HepG2 (cell line): ENCODE measurements around the gene NAIF1. TPM values are rescaled to one million over a fixed set of nuclear protein-coding genes. Genes with fewer than 3 reads are reported as not detected.

ENCODE experiments used
- CBX1 ChIP-seq: IDR thresholded peaks from one replicate; pipeline ENCODE4 v1.6.1; 2016; ENCODE audit warnings: antibody characterized with exemption, low read depth
- GATAD2A ChIP-seq: IDR thresholded peaks from 2 replicates; pipeline ENCODE4 v1.6.1; 2016
- HDAC1 ChIP-seq: sonication (generic); formaldehyde crosslinking; IDR thresholded peaks from 2 replicates; pipeline ENCODE4 v1.5.1; 2020; ENCODE audit warnings: mild to moderate bottlenecking, missing genetic modification reagents
- JUNB ChIP-seq: sonication (generic); formaldehyde crosslinking; IDR thresholded peaks from 2 replicates; pipeline ENCODE4 v1.8.0; 2022; ENCODE audit warnings: missing genetic modification reagents, mild to moderate bottlenecking, borderline replicate concordance
- KLF13 ChIP-seq: sonication (generic); formaldehyde crosslinking; IDR thresholded peaks from 2 replicates; pipeline ENCODE4 v1.4.0; 2020; ENCODE audit warnings: mild to moderate bottlenecking, missing genetic modification reagents
- KMT2A ChIP-seq: sonication (generic); formaldehyde crosslinking; IDR thresholded peaks from 2 replicates; pipeline ENCODE4 v1.4.0; 2020; ENCODE audit warnings: missing genetic modification reagents
- MIXL1 ChIP-seq: IDR thresholded peaks from 2 replicates; pipeline ENCODE4 v1.6.1; 2016
- NFRKB ChIP-seq: fragments of 450-650 bp; IDR thresholded peaks from 2 replicates; pipeline ENCODE4 v1.6.1; 2017
- NR2F6 ChIP-seq, 2 experiments: IDR thresholded peaks; 2 replicates each; pipeline ENCODE4 v1.6.1; 2016; ENCODE audit warnings: antibody characterized with exemption in 1 of 2, mild to moderate bottlenecking in 1 of 2
- STAG1 ChIP-seq: sonication (generic); formaldehyde crosslinking; IDR thresholded peaks from 2 replicates; pipeline ENCODE4 v1.4.0; 2020; ENCODE audit warnings: missing genetic modification reagents
- THAP7 ChIP-seq: sonication (generic); formaldehyde crosslinking; IDR thresholded peaks from 2 replicates; pipeline ENCODE4 v1.8.1; 2023; ENCODE audit warnings: mild to moderate bottlenecking, missing genetic modification reagents
- XBP1 ChIP-seq: sonication (generic); formaldehyde crosslinking; IDR thresholded peaks from 2 replicates; pipeline ENCODE4 v1.5.0; 2020; ENCODE audit warnings: missing genetic modification reagents
- ZFP37 ChIP-seq: sonication (generic); formaldehyde crosslinking; IDR thresholded peaks from 2 replicates; pipeline ENCODE4 v1.4.0; 2020; ENCODE audit warnings: missing genetic modification reagents, borderline replicate concordance
- ZNF136 ChIP-seq: sonication (generic); formaldehyde crosslinking; IDR thresholded peaks from 2 replicates; pipeline ENCODE4 v1.8.1; 2022; ENCODE audit warnings: low read depth, mild to moderate bottlenecking, moderate library complexity, missing genetic modification reagents
- ZNF317 ChIP-seq: sonication (generic); formaldehyde crosslinking; IDR thresholded peaks from 2 replicates; pipeline ENCODE4 v1.5.0; 2020; ENCODE audit warnings: mild to moderate bottlenecking, missing genetic modification reagents
- ZNF331 ChIP-seq: sonication (generic); formaldehyde crosslinking; IDR thresholded peaks from 2 replicates; pipeline ENCODE4 v1.4.0; 2020; ENCODE audit warnings: missing genetic modification reagents
- ZNF431 ChIP-seq: sonication (generic); formaldehyde crosslinking; IDR thresholded peaks from 2 replicates; pipeline ENCODE4 v1.9.0; 2022; ENCODE audit warnings: missing genetic modification reagents, low read depth, mild to moderate bottlenecking, borderline replicate concordance
- ZNF484 ChIP-seq: sonication (generic); formaldehyde crosslinking; IDR thresholded peaks from 2 replicates; pipeline ENCODE4 v1.5.1; 2020; ENCODE audit warnings: mild to moderate bottlenecking, low read depth, missing genetic modification reagents, borderline replicate concordance
- ZNF720 ChIP-seq: sonication (generic); formaldehyde crosslinking; IDR thresholded peaks from 2 replicates; pipeline ENCODE4 v1.4.0; 2020; ENCODE audit warnings: missing genetic modification reagents
- ZNF772 ChIP-seq: sonication (generic); formaldehyde crosslinking; IDR thresholded peaks from 2 replicates; pipeline ENCODE4 v1.5.0; 2020; ENCODE audit warnings: mild to moderate bottlenecking, missing genetic modification reagents
- ZNF790 ChIP-seq: sonication (generic); formaldehyde crosslinking; IDR thresholded peaks from 2 replicates; pipeline ENCODE4 v1.8.0; 2022; ENCODE audit warnings: missing genetic modification reagents, mild to moderate bottlenecking, borderline replicate concordance
- ZNF850 ChIP-seq: sonication (generic); formaldehyde crosslinking; conservative IDR thresholded peaks from 2 replicates; pipeline ENCODE4 v1.9.0; 2021; ENCODE audit warnings: mild to moderate bottlenecking, missing genetic modification reagents
- polyA plus RNA-seq, 8 experiments: library from polyadenylated mRNA; depleted of rRNA in 3 of 8; stranded (reverse) in 7 of 8; unstranded in 1 of 8; fragments of >200 nt; fragmentation: Illumina TruSeq in 4 of 8; extraction: Trizol in 4 of 8; gene quantifications; 2 replicates each; pipeline versions ENCODE4 v1.2.1 to v1.2.3, GENCODE V29; 2011 to 2016; ENCODE audit warnings: low read depth in 4 of 8, missing spikeins in 1 of 8, mixed read lengths in 1 of 8; ENCODE audit not compliant: insufficient read depth in 1 of 8
- total RNA-seq, 5 experiments: library from RNA; depleted of rRNA; stranded (reverse); fragments of >200 nt; fragmentation: Illumina TruSeq; extraction: Trizol; gene quantifications; 2 replicates each; pipeline ENCODE4 v1.2.3, GENCODE V29; 2016; ENCODE audit warnings: low read depth in 1 of 5
- TF ChIP-seq, protein P1 (sequence below): sonication (generic); formaldehyde crosslinking; IDR thresholded peaks from 2 replicates; pipeline ENCODE4 v1.4.0; 2020; ENCODE audit warnings: mild to moderate bottlenecking, low read depth, missing genetic modification reagents
- TF ChIP-seq, protein P2 (sequence below): sonication (generic); formaldehyde crosslinking; IDR thresholded peaks from 2 replicates; pipeline ENCODE4 v1.4.0; 2020; ENCODE audit warnings: missing genetic modification reagents
- TF ChIP-seq, protein P3 (sequence below): fragments of 450-650 bp; IDR thresholded peaks from 2 replicates; pipeline ENCODE4 v1.6.1; 2016
- TF ChIP-seq, protein P4 (sequence below): IDR thresholded peaks from 2 replicates; pipeline ENCODE4 v1.6.1; 2016; ENCODE audit warnings: control low read depth
- TF ChIP-seq, protein P5 (sequence below): sonication (generic); formaldehyde crosslinking; IDR thresholded peaks from 2 replicates; pipeline ENCODE4 v1.4.0; 2020; ENCODE audit warnings: missing genetic modification reagents

The NAIF1 gene
- total and polyA plus RNA-seq, 2 of the 13 experiments (the other 11 are each of a cell fraction or from before 2014, with no cell fraction given), result 6.0 to 6.9 TPM

GRCh38 chr9:128067645-128068385 lies 695 bp upstream of the NAIF1 start, which contains the start of gene SLC25A25 (continued):
- TF ChIP-seq NR2F6 (IDR thresholded peaks at IDR 0.05) (no peak), NR2F6 (CRISPR knock-in tag; IDR thresholded peaks at IDR 0.05) (no peak), MIXL1 (CRISPR knock-in tag) (no peak), XBP1 (CRISPR knock-in tag) (no peak), ZNF484 (no peak), ZNF720 (no peak), ZNF772 (CRISPR knock-in tag) (no peak), STAG1 (CRISPR knock-in tag) (no peak), JUNB (CRISPR knock-in tag) (no peak), ZNF790 (CRISPR knock-in tag) (peak; percentile 26; the same call in 1 of the 2 replicates), ZFP37 (CRISPR knock-in tag) (no peak), ZNF850 (CRISPR knock-in tag) (no peak), KLF13 (CRISPR knock-in tag) (no peak), THAP7 (peak; percentile 58; the same call in 1 of the 2 replicates), ZNF317 (CRISPR knock-in tag) (no peak), HDAC1 (no peak), CBX1 (no peak), KMT2A (CRISPR knock-in tag) (no peak; the same call in 1 of the 2 replicates), ZNF331 (CRISPR knock-in tag) (no peak), ZNF431 (CRISPR knock-in tag) (no peak), GATAD2A (CRISPR knock-in tag) (0 out of 2 replicates have a peak, but pooled peaks have one; percentile 11), ZNF136 (CRISPR knock-in tag) (no peak), NFRKB (no peak)
- TF ChIP-seq, protein P1, sequence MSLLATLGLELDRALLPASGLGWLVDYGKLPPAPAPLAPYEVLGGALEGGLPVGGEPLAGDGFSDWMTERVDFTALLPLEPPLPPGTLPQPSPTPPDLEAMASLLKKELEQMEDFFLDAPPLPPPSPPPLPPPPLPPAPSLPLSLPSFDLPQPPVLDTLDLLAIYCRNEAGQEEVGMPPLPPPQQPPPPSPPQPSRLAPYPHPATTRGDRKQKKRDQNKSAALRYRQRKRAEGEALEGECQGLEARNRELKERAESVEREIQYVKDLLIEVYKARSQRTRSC (CRISPR knock-in tag), result no peak
- TF ChIP-seq, protein P2, sequence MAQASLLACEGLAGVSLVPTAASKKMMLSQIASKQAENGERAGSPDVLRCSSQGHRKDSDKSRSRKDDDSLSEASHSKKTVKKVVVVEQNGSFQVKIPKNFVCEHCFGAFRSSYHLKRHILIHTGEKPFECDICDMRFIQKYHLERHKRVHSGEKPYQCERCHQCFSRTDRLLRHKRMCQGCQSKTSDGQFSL (CRISPR knock-in tag), result no peak
- TF ChIP-seq, protein P3, sequence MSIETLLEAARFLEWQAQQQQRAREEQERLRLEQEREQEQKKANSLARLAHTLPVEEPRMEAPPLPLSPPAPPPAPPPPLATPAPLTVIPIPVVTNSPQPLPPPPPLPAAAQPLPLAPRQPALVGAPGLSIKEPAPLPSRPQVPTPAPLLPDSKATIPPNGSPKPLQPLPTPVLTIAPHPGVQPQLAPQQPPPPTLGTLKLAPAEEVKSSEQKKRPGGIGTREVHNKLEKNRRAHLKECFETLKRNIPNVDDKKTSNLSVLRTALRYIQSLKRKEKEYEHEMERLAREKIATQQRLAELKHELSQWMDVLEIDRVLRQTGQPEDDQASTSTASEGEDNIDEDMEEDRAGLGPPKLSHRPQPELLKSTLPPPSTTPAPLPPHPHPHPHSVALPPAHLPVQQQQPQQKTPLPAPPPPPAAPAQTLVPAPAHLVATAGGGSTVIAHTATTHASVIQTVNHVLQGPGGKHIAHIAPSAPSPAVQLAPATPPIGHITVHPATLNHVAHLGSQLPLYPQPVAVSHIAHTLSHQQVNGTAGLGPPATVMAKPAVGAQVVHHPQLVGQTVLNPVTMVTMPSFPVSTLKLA, result peak; percentile 46; the same call in 1 of the 2 replicates
- TF ChIP-seq, protein P4, sequence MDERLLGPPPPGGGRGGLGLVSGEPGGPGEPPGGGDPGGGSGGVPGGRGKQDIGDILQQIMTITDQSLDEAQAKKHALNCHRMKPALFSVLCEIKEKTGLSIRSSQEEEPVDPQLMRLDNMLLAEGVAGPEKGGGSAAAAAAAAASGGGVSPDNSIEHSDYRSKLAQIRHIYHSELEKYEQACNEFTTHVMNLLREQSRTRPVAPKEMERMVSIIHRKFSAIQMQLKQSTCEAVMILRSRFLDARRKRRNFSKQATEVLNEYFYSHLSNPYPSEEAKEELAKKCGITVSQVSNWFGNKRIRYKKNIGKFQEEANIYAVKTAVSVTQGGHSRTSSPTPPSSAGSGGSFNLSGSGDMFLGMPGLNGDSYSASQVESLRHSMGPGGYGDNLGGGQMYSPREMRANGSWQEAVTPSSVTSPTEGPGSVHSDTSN (CRISPR knock-in tag), result peak; percentile 78
- TF ChIP-seq, protein P5, sequence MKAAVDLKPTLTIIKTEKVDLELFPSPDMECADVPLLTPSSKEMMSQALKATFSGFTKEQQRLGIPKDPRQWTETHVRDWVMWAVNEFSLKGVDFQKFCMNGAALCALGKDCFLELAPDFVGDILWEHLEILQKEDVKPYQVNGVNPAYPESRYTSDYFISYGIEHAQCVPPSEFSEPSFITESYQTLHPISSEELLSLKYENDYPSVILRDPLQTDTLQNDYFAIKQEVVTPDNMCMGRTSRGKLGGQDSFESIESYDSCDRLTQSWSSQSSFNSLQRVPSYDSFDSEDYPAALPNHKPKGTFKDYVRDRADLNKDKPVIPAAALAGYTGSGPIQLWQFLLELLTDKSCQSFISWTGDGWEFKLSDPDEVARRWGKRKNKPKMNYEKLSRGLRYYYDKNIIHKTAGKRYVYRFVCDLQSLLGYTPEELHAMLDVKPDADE (CRISPR knock-in tag), result no peak
